Activated naive CD4-positive, alpha-beta T cell treated with anti-CD3 and anti-CD28 coated beads, Interleukin-2, amount 10 ng/mL, durations not matched to agents 7 days and 5 days (primary cell): Measurements from ENCODE around the gene CLDN2.
"Not testable (repeated sequence)": the region's sequence is repeated elsewhere in the genome, so short reads cannot be mapped to it uniquely, and the experiment has no call there.

Source experiments
- CTCF ChIA-PET: fragments of 350-600 bp; sonication (Branson Sonifier 250); formaldehyde crosslinking; loops from one replicate; lab custom pipeline; 2021; ENCODE audit warnings: antibody characterized with exemption; lab: Charles Lee
- DNase-seq: peaks from one replicate; pipeline ENCODE4 v3.0.0-alpha.2; 2020
- H3K27ac Mint-ChIP-seq: one replicate; pipeline ENCODE4 v1.8.0; 2021; ENCODE audit warnings: mild to moderate bottlenecking, moderate library complexity, mixed read lengths
- H3K27me3 Mint-ChIP-seq: one replicate; pipeline ENCODE4 v1.8.0; 2021; ENCODE audit warnings: mild to moderate bottlenecking, mixed read lengths
- H3K36me3 Mint-ChIP-seq: one replicate; pipeline ENCODE4 v1.8.0; 2021; ENCODE audit warnings: mixed read lengths
- H3K4me1 Mint-ChIP-seq: one replicate; pipeline ENCODE4 v1.8.0; 2021; ENCODE audit warnings: mixed read lengths
- H3K4me3 Mint-ChIP-seq: one replicate; pipeline ENCODE4 v1.8.0; 2021; ENCODE audit warnings: mild to moderate bottlenecking, moderate library complexity, mixed read lengths
- H3K9me3 Mint-ChIP-seq: one replicate; pipeline ENCODE4 v1.8.0; 2021; ENCODE audit warnings: mixed read lengths

CLDN2 gene

GRCh38 chrX:106919932-106920452 is at the start of gene CLDN2:
CLDN2 (plus strand) TSS chrX:106920402; CDS start chrX:106928229, 7,827 bp downstream.
- peaks cover 13% of the 10 kb centered on the region for H3K27me3 Mint-ChIP-seq
- H3K4me1 Mint-ChIP-seq, result peaks cover 14% of the 10 kb centered on the region
- H3K27ac Mint-ChIP-seq, result no peak within 1 kb of the TSS
- H3K4me3 Mint-ChIP-seq, result no peak within 1 kb of the TSS
- H3K36me3 Mint-ChIP-seq, result no peaks in the 10 kb centered on the region
- CTCF ChIA-PET, result no interaction called here
- DNase-seq, result no peak
- no peaks in the 10 kb centered on the region for H3K9me3 Mint-ChIP-seq

- H3K27me3 Mint-ChIP-seq, H3K9me3 Mint-ChIP-seq, H3K4me3 Mint-ChIP-seq, H3K4me1 Mint-ChIP-seq, H3K36me3 Mint-ChIP-seq, H3K27ac Mint-ChIP-seq, DNase-seq, CTCF ChIA-PET: not testable (repeated sequence)
These were observed 47.4 kb upstream of the CLDN2 start for GRCh38 chrX:106872796-106873195.

GRCh38 chrX:106874075-106874474 is 46.1 kb upstream of the CLDN2 start:
- Mint-ChIP-seq H3K4me1 (no peaks in the 10 kb centered on the region), H3K4me3 (no peak overlapping the region)

GRCh38 chrX:106875151-106875550 is 45.1 kb upstream of the CLDN2 start:
- Mint-ChIP-seq H3K4me1 (no peaks in the 10 kb centered on the region), H3K27ac (no peak overlapping the region), H3K4me3 (no peak overlapping the region), H3K36me3 (no peaks in the 10 kb centered on the region), H3K27me3 (peaks cover 4% of the 10 kb centered on the region), H3K9me3 (no peaks in the 10 kb centered on the region)
- DNase-seq, result no peak
- CTCF ChIA-PET, result interaction anchor here (0.9 kb wide), 1 partner anchor 19 kb away, joined by 3 read pairs; no protein-coding TSS in a partner anchor

More at GRCh38 chrX:106874075-106874474, 46.1 kb upstream of the CLDN2 start:
- no peak for DNase-seq
- H3K27me3 Mint-ChIP-seq, result peaks cover 4% of the 10 kb centered on the region
- H3K36me3 Mint-ChIP-seq, result no peaks in the 10 kb centered on the region
- no peak overlapping the region for H3K27ac Mint-ChIP-seq
- CTCF ChIA-PET, result interaction anchor here (1.0 kb wide), 1 partner anchor 103 kb away, joined by 3 read pairs; no protein-coding TSS in a partner anchor
- H3K9me3 Mint-ChIP-seq, result no peaks in the 10 kb centered on the region

GRCh38 chrX:106889468-106889867 is 30.7 kb upstream of the CLDN2 start:
- Mint-ChIP-seq H3K4me1 (no peaks in the 10 kb centered on the region), H3K9me3 (no peaks in the 10 kb centered on the region), H3K27ac (no peak overlapping the region), H3K27me3 (no peaks in the 10 kb centered on the region), H3K4me3 (no peak overlapping the region), H3K36me3 (no peaks in the 10 kb centered on the region)
- no peak for DNase-seq
- CTCF ChIA-PET, result no interaction called here

- CTCF ChIA-PET, result no interaction called here
- no peaks in the 10 kb centered on the region for H3K9me3 Mint-ChIP-seq
- H3K27ac Mint-ChIP-seq, result no peak overlapping the region
- no peak for DNase-seq
- no peaks in the 10 kb centered on the region for H3K4me1 Mint-ChIP-seq
- H3K36me3 Mint-ChIP-seq, result no peaks in the 10 kb centered on the region
- no peaks in the 10 kb centered on the region for H3K27me3 Mint-ChIP-seq
- H3K4me3 Mint-ChIP-seq, result no peak overlapping the region
These were observed 28.3 kb upstream of the CLDN2 start for GRCh38 chrX:106891762-106892460.

GRCh38 chrX:106894392-106894909 is 25.8 kb upstream of the CLDN2 start:
- Mint-ChIP-seq H3K4me1 (no peaks in the 10 kb centered on the region), H3K9me3 (no peaks in the 10 kb centered on the region), H3K4me3 (no peak overlapping the region), H3K36me3 (no peaks in the 10 kb centered on the region), H3K27me3 (no peaks in the 10 kb centered on the region), H3K27ac (no peak overlapping the region)
- DNase-seq, result peak; percentile 57
- CTCF ChIA-PET, result interaction anchor here (1.1 to 1.5 kb wide), 4 partner anchors 9 to 131 kb away, joined by 3 read pairs; partner anchors contain the start of gene MORC4

GRCh38 chrX:106894978-106895452 is 25.2 kb upstream of the CLDN2 start:
- Mint-ChIP-seq H3K27ac (no peak overlapping the region), H3K4me3 (no peak overlapping the region), H3K36me3 (no peaks in the 10 kb centered on the region), H3K27me3 (no peaks in the 10 kb centered on the region), H3K9me3 (no peaks in the 10 kb centered on the region), H3K4me1 (no peaks in the 10 kb centered on the region)
- CTCF ChIA-PET, result interaction anchor here (1.1 to 1.5 kb wide), 4 partner anchors 9 to 130 kb away, joined by 3 read pairs; partner anchors contain the start of gene MORC4
- no peak for DNase-seq

- H3K36me3 Mint-ChIP-seq, result no peaks in the 10 kb centered on the region
- no peaks in the 10 kb centered on the region for H3K4me1 Mint-ChIP-seq
- H3K9me3 Mint-ChIP-seq, result no peaks in the 10 kb centered on the region
- H3K27ac Mint-ChIP-seq, result no peak overlapping the region
- no peak for DNase-seq
- CTCF ChIA-PET, result interaction anchor here (1.0 to 1.5 kb wide), 2 partner anchors 36 to 47 kb away, joined by 3 to 4 read pairs; no protein-coding TSS in a partner anchor
- H3K27me3 Mint-ChIP-seq, result no peaks in the 10 kb centered on the region
- no peak overlapping the region for H3K4me3 Mint-ChIP-seq
These were observed 22.9 kb upstream of the CLDN2 start for GRCh38 chrX:106897259-106897658.

- no peaks in the 10 kb centered on the region for H3K36me3 Mint-ChIP-seq
- H3K9me3 Mint-ChIP-seq, result no peaks in the 10 kb centered on the region
- H3K27me3 Mint-ChIP-seq, result no peaks in the 10 kb centered on the region
- CTCF ChIA-PET, result interaction anchor here (0.8 to 1.6 kb wide), 5 partner anchors 43 to 530 kb away, joined by 3 to 9 read pairs (median 3); no protein-coding TSS in a partner anchor
- no peak for DNase-seq
- H3K4me3 Mint-ChIP-seq, result no peak overlapping the region
- no peak overlapping the region for H3K27ac Mint-ChIP-seq
- H3K4me1 Mint-ChIP-seq, result no peaks in the 10 kb centered on the region
These were observed 21.7 kb upstream of the CLDN2 start for GRCh38 chrX:106898462-106898861.

GRCh38 chrX:106899276-106899675 is 20.9 kb upstream of the CLDN2 start:
- CTCF ChIA-PET, result interaction anchor here (0.5 to 1.6 kb wide), 6 partner anchors 43 to 670 kb away, joined by 3 to 9 read pairs (median 3); no protein-coding TSS in a partner anchor
- H3K27me3 Mint-ChIP-seq, result no peaks in the 10 kb centered on the region
- no peak overlapping the region for H3K27ac Mint-ChIP-seq
- no peak for DNase-seq
- H3K4me3 Mint-ChIP-seq, result no peak overlapping the region
- no peaks in the 10 kb centered on the region for H3K4me1 Mint-ChIP-seq
- no peaks in the 10 kb centered on the region for H3K36me3 Mint-ChIP-seq
- no peaks in the 10 kb centered on the region for H3K9me3 Mint-ChIP-seq

- H3K4me3 Mint-ChIP-seq, result no peak overlapping the region
- DNase-seq, result no peak
- no peaks in the 10 kb centered on the region for H3K4me1 Mint-ChIP-seq
- no peak overlapping the region for H3K27ac Mint-ChIP-seq
- no peaks in the 10 kb centered on the region for H3K36me3 Mint-ChIP-seq
- no peaks in the 10 kb centered on the region for H3K9me3 Mint-ChIP-seq
- CTCF ChIA-PET, result interaction anchor here (0.6 kb wide), 1 partner anchor 422 kb away, joined by 3 read pairs; no protein-coding TSS in a partner anchor
- H3K27me3 Mint-ChIP-seq, result no peaks in the 10 kb centered on the region
These were observed 20.4 kb upstream of the CLDN2 start for GRCh38 chrX:106899841-106900240.

- H3K27me3 Mint-ChIP-seq, result no peaks in the 10 kb centered on the region
- no peak overlapping the region for H3K4me3 Mint-ChIP-seq
- H3K27ac Mint-ChIP-seq, result no peak overlapping the region
- no peaks in the 10 kb centered on the region for H3K36me3 Mint-ChIP-seq
- DNase-seq, result no peak
- CTCF ChIA-PET, result no interaction called here
- no peaks in the 10 kb centered on the region for H3K4me1 Mint-ChIP-seq
- H3K9me3 Mint-ChIP-seq, result no peaks in the 10 kb centered on the region
These were observed 18.9 kb upstream of the CLDN2 start for GRCh38 chrX:106901341-106901740.

GRCh38 chrX:106901781-106902219 is 18.4 kb upstream of the CLDN2 start:
- Mint-ChIP-seq H3K9me3 (no peaks in the 10 kb centered on the region), H3K27me3 (no peaks in the 10 kb centered on the region), H3K4me1 (no peaks in the 10 kb centered on the region), H3K4me3 (no peak overlapping the region), H3K36me3 (no peaks in the 10 kb centered on the region), H3K27ac (no peak overlapping the region)
- no peak for DNase-seq
- CTCF ChIA-PET, result no interaction called here
